GM12891 (cell line): Measurements from ENCODE around the gene KRT35.

ENCODE experiments used
- PAX5 ChIP-seq: IDR thresholded peaks from 2 replicates; pipeline ENCODE4 v1.6.1; 2011; ENCODE audit warnings: low read length, moderate library complexity, mild to moderate bottlenecking; ENCODE audit not compliant: insufficient read depth, severe bottlenecking
- POLR2A ChIP-seq: IDR thresholded peaks from 2 replicates; pipeline ENCODE4 v1.6.1; 2011; ENCODE audit warnings: low read depth, low read length, control low read depth
- POLR2AphosphoS5 ChIP-seq: IDR thresholded peaks from 2 replicates; pipeline ENCODE4 v1.6.1; 2011; ENCODE audit warnings: low read depth, low read length, control low read depth
- POU2F2 ChIP-seq: IDR thresholded peaks from 2 replicates; pipeline ENCODE4 v1.6.1; 2011; ENCODE audit warnings: low read depth, mild to moderate bottlenecking, control low read depth, low read length, moderate library complexity
- TAF1 ChIP-seq: IDR thresholded peaks from 2 replicates; pipeline ENCODE4 v1.6.1; 2011; ENCODE audit warnings: low read depth, low read length, control low read depth

DNA sequence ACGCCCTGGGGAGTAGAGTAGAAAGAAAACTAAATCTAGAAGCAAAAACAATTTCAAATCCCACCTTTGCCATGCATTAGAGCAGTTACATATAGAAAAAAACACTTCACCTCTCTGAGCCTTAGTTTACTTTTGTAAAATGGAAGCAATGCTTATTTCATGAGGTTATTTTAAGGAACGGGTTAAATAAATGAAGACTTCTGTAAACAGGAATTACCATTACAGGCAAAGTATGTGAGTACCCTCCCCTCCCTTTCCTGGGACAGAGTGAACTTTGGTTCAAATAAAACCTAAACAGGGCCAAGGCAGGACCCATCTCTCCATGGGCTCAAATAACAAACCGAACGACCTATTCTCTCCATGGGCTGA is 42.3 kb upstream of the KRT35 start:
- TF ChIP-seq TAF1 = no peak
- no peak for TF ChIP-seq POLR2AphosphoS5
- no peak for TF ChIP-seq POLR2A
- TF ChIP-seq POU2F2 = no peak
- no peak for TF ChIP-seq PAX5
